Cardiac muscle cell (in vitro differentiated cells and primary cell): ENCODE data around the gene TMEM179B. TPM values are rescaled to one million over a fixed set of nuclear protein-coding genes. Genes with fewer than 3 reads are reported as not detected.
"Not testable (repeated sequence)": the region's sequence is repeated elsewhere in the genome, so short reads cannot be mapped to it uniquely, and the experiment has no call there.

Experiments used
- DNase-seq, 2 donors: peaks; one replicate each; pipeline versions ENCODE4 v3.0.0 to v3.0.0-alpha.2; 2010 to 2017; ENCODE audit warnings: low read depth in 1 of 2, low spot score in 1 of 2
- H3K27ac ChIP-seq: fragments of 200-600 bp; sonication (generic); 2 replicates; pipeline ENCODE4 v1.5.1; 2016
- H3K27me3 ChIP-seq: fragments of 200-600 bp; sonication (generic); 2 replicates; pipeline ENCODE4 v1.6.0; 2016; ENCODE audit warnings: control low read depth
- H3K36me3 ChIP-seq: fragments of 200-600 bp; sonication (generic); 2 replicates; pipeline ENCODE4 v1.5.1; 2016; ENCODE audit warnings: control low read depth
- H3K4me1 ChIP-seq: fragments of 200-600 bp; sonication (generic); 2 replicates; pipeline ENCODE4 v1.8.1; 2017; ENCODE audit warnings: low read depth, mild to moderate bottlenecking, mixed run types
- H3K4me3 ChIP-seq: fragments of 200-600 bp; sonication (generic); 2 replicates; pipeline ENCODE4 v1.5.1; 2016; ENCODE audit warnings: mild to moderate bottlenecking
- H3K9me3 ChIP-seq: fragments of 200-600 bp; sonication (generic); 2 replicates; pipeline ENCODE4 v1.5.1; 2017; ENCODE audit warnings: low read depth, mild to moderate bottlenecking, control low read depth
- polyA plus RNA-seq: library from polyadenylated mRNA; unstranded; fragments of >200 nt; fragmentation: Nextera tagmentation; extraction: Ambion mirVana; gene quantifications from 2 replicates; pipeline ENCODE4 v1.2.1, GENCODE V29; 2016
- total RNA-seq: library from RNA; depleted of rRNA; stranded (reverse); fragments of >200 nt; gene quantifications from 2 replicates; pipeline ENCODE4 v1.2.3, GENCODE V29; 2016
- TF ChIP-seq, protein P1 (sequence below): IDR thresholded peaks from 2 replicates; pipeline ENCODE4 v1.5.1; 2012; ENCODE audit warnings: low read depth, mild to moderate bottlenecking, low read length

TMEM179B gene
- total RNA-seq (34.2 and 55.2 TPM in 2 replicates), polyA plus RNA-seq (78.6 and 81.8 TPM in 2 replicates)

- peak within 1 kb of the TSS; percentile 82 for H3K27ac ChIP-seq
- TF ChIP-seq, protein P1, sequence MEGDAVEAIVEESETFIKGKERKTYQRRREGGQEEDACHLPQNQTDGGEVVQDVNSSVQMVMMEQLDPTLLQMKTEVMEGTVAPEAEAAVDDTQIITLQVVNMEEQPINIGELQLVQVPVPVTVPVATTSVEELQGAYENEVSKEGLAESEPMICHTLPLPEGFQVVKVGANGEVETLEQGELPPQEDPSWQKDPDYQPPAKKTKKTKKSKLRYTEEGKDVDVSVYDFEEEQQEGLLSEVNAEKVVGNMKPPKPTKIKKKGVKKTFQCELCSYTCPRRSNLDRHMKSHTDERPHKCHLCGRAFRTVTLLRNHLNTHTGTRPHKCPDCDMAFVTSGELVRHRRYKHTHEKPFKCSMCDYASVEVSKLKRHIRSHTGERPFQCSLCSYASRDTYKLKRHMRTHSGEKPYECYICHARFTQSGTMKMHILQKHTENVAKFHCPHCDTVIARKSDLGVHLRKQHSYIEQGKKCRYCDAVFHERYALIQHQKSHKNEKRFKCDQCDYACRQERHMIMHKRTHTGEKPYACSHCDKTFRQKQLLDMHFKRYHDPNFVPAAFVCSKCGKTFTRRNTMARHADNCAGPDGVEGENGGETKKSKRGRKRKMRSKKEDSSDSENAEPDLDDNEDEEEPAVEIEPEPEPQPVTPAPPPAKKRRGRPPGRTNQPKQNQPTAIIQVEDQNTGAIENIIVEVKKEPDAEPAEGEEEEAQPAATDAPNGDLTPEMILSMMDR: peak; percentile 67
- H3K36me3 ChIP-seq: peaks cover 10% of the 10 kb centered on the region
- H3K9me3 ChIP-seq: no peaks in the 10 kb centered on the region
- peaks cover 10% of the 10 kb centered on the region for H3K4me1 ChIP-seq
- peak within 1 kb of the TSS; percentile 51 for H3K4me3 ChIP-seq
- H3K27me3 ChIP-seq: no peaks in the 10 kb centered on the region
- DNase-seq: peak; percentile 98 to 100
Measured at GRCh38 chr11:62787005-62787759, at the start of gene TMEM179B. TSS of gene TMEM179B (plus strand) at chr11:62787402. CDS start at chr11:62787432, 30 bp downstream.

DNA sequence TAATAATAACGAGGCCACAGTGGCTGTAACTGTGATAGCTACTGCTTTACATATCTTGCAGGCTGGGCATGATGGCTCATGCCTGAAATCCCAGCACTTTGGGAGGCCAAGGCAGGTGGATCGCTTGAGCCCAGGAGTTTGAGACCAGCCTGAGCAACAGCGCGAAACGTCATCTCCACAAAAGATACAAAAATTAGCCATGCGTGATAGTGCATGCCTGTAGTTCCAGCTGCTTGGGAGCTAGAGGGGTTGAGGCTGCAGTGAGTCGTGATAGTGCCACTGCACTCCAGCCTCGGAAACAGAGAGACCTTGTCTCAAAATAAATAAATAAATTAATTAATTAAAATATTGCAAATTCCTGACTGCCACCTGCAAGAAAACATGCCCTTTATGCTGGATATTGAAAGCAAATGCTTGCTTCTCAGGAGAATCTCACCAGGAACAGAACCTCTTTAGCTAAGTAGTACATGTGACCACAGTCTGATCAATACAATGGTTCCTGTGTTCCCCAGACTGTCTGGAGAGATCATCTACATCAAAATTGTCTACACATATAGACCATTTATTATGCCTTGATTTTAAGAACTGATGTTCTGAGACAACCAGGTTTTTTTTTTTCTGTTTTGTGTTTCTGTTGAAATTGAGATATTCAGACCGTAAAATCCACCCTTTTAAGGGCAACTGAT lies 39.6 kb upstream of the TMEM179B start:
- Histone ChIP-seq H3K27me3 (no peaks in the 10 kb centered on the region), H3K36me3 (peaks cover 3% of the 10 kb centered on the region), H3K9me3 (no peaks in the 10 kb centered on the region), H3K4me3 (no peak overlapping the region), H3K4me1 (no peaks in the 10 kb centered on the region), H3K27ac (peak overlapping the region; percentile 43)
- no peak for DNase-seq
- TF ChIP-seq, protein P1: no peak

DNA sequence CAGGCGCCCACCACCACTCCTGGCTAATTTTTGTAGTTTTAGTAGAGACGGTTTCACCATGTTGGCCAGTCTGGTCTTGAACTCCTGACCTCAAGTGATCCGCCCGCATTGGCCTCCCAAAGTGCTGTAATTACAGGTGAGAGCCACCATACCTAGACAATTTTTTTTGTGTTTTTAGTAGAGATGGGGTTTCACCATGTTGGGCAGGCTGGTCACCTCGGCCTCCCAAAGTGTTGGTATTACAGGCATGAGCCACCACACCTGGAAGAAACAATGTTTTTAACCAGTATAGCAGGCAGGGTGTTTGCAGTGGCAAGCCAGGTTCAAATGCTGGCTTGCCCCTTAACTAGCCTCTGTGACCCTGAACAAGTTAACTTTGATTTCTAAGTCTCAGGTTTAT lies 37.3 kb upstream of the TMEM179B start:
- H3K4me3 ChIP-seq, H3K27me3 ChIP-seq, H3K27ac ChIP-seq, H3K36me3 ChIP-seq, DNase-seq, H3K4me1 ChIP-seq, H3K9me3 ChIP-seq: not testable (repeated sequence)

DNA sequence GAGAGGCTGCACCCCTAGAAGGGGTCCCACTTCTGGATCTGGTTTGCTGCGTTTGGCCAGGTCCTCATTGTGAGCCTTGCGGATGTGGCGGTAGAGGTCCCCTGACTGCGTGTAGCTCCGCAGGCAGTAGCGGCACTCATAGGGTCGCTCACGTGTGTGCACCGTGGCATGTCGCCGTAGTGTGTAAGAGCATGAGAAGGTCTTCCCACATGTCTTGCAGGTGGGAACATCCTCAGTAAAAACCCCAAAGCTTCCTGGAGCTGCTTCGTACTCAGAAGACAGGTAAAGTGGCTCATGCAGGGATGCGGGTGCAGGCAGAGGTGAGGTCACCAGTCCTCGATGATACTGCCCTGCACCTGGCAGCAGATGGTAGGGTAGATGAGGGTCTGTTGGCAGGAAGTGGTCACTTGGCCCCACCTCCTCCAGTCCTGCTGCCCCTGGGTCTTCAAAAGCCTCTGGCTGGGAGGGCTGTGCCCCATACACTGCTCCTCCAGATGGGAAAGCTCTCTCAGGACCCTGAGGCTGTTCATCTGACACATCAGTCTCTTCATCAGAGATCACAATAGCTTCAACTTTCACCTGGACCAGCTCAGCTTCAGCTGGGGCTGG lies 34.9 kb upstream of the TMEM179B start:
- peaks cover 6% of the 10 kb centered on the region for H3K4me1 ChIP-seq
- TF ChIP-seq, protein P1: no peak
- no peak overlapping the region for H3K4me3 ChIP-seq
- H3K9me3 ChIP-seq: no peaks in the 10 kb centered on the region
- H3K27ac ChIP-seq: peak overlapping the region; percentile 93
- H3K36me3 ChIP-seq: peaks cover 3% of the 10 kb centered on the region
- H3K27me3 ChIP-seq: no peaks in the 10 kb centered on the region
- DNase-seq: no peak

- Histone ChIP-seq H3K9me3 (no peaks in the 10 kb centered on the region), H3K4me3 (peak overlapping the region; percentile 91), H3K36me3 (peaks cover 3% of the 10 kb centered on the region), H3K27me3 (no peaks in the 10 kb centered on the region), H3K27ac (peak overlapping the region; percentile 93), H3K4me1 (peaks cover 6% of the 10 kb centered on the region)
- TF ChIP-seq, protein P1: no peak
- no peak for DNase-seq
Measured at GRCh38 chr11:62752994-62753735, 34.0 kb upstream of the TMEM179B start.
